ENCODE results near the gene OTUB1. TPM values are rescaled to one million over a fixed set of nuclear protein-coding genes. Genes with fewer than 3 reads are reported as not detected.

Gene OTUB1
- total and polyA plus RNA-seq, 2 of the 13 experiments (the other 11 are each of a cell fraction or from before 2014, with no cell fraction given), result 58.8 to 130 TPM

GRCh38 chr11:64041846-64042245 is 55.6 kb downstream of the OTUB1 start:
- Histone ChIP-seq H3K9me3 (ENCODE audit: low read length) (no peaks in the 10 kb centered on the region), H2AFZ (ENCODE audit: low read length) (no peak overlapping the region), H3K9ac (ENCODE audit: insufficient read depth, low read depth, low read length) (no peak overlapping the region), H4K20me1 (ENCODE audit: insufficient read depth, low read length) (peaks cover 19% of the 10 kb centered on the region; the same call in 1 of the 2 replicates), H3K27ac (ENCODE audit: extremely low read length, insufficient read depth, low read length) (no peak overlapping the region), H3K4me2 (ENCODE audit: low read depth, low read length) (no peak overlapping the region), H3K79me2 (ENCODE audit: insufficient read depth, low read length) (no peaks in the 10 kb centered on the region), H3K27me3 (ENCODE audit: control insufficient read depth in 1 of 2, insufficient read depth in 2 of 2, low read length in 2 of 2) (peaks cover 0 to 15% of the 10 kb centered on the region in 2 experiments; a peak in 2 of 5 replicates), H3K4me3 (replicated peaks in 1 of 3; ENCODE audit: insufficient read depth in 1 of 3, low read depth in 2 of 3, low read length in 3 of 3) (no peak overlapping the region), H3K36me3 (replicated peaks in 1 of 2; ENCODE audit: control insufficient read depth in 1 of 2, insufficient read depth in 2 of 2, low read length in 2 of 2) (no peaks in the 10 kb centered on the region), H3K4me1 (ENCODE audit: insufficient read depth, low read length) (peaks cover 29% of the 10 kb centered on the region)
- BruUV-seq (replicated peaks), result no TSS peak
- FAIRE-seq (no peak), DNase-seq (ENCODE audit: low spot score) (no peak), ATAC-seq (no peak)
- intact Hi-C loops (cut with micrococcal nuclease; ENCODE audit: unreplicated experiment) (no loop called here), in situ Hi-C loops (cut with HindIII; ENCODE audit: extremely low pct_ligation_motif_present, low pct_unique_long_range_greater_than_20kb) (loop anchor here (5.0 kb wide), 1 partner anchor 105 kb away; no protein-coding TSS in a partner anchor)
- CTCF ChIA-PET (ENCODE audit: low intra/inter-chr PET ratio, low total read pairs), result no interaction called here
- WGBS (ENCODE audit: low lambda C conversion rate), result 88% methylated on average over 6 of the region's 9 CpGs
- POLR2A ChIA-PET, result no interaction called here
- no peak for TF ChIP-seq ZNF747 (CRISPR knock-in tag; IDR thresholded peaks at IDR 0.05; ENCODE audit: borderline replicate concordance)
- no peak for TF ChIP-seq MEIS1 (CRISPR knock-in tag; IDR thresholded peaks at IDR 0.05; ENCODE audit: borderline replicate concordance)
- TF ChIP-seq ZEB1 (IDR thresholded peaks at IDR 0.05; ENCODE audit: insufficient replicate concordance, low read depth), result no peak
- TF ChIP-seq ZNF678 (CRISPR knock-in tag; IDR thresholded peaks at IDR 0.05), result no peak
- no peak for TF ChIP-seq MAF1 (CRISPR knock-in tag; IDR thresholded peaks at IDR 0.05; ENCODE audit: borderline replicate concordance)
- no peak for TF ChIP-seq ZNF510 (CRISPR knock-in tag; IDR thresholded peaks at IDR 0.05; ENCODE audit: low read depth)
- TF ChIP-seq GMEB2 (CRISPR knock-in tag; IDR thresholded peaks at IDR 0.05; ENCODE audit: low read depth), result no peak
- TF ChIP-seq FOSL2 (CRISPR knock-in tag; IDR thresholded peaks at IDR 0.05), result no peak
- TF ChIP-seq ZNF567 (CRISPR knock-in tag; IDR thresholded peaks at IDR 0.05; ENCODE audit: borderline replicate concordance), result no peak
- no peak for TF ChIP-seq SNAPC2 (CRISPR knock-in tag; IDR thresholded peaks at IDR 0.05)
- TF ChIP-seq MYC (CRISPR knock-in tag; IDR thresholded peaks at IDR 0.05; ENCODE audit: borderline replicate concordance), result no peak
- TF ChIP-seq ZBTB34 (CRISPR knock-in tag; IDR thresholded peaks at IDR 0.05), result no peak
- no peak for TF ChIP-seq ZFP37 (CRISPR knock-in tag; IDR thresholded peaks at IDR 0.05; ENCODE audit: borderline replicate concordance)
- TF ChIP-seq SRF (IDR thresholded peaks at IDR 0.05; ENCODE audit: low read depth, low read length), result no peak
- no peak for TF ChIP-seq ATF3 (CRISPR knock-in tag; IDR thresholded peaks at IDR 0.05)
